ENCODE results near the gene UGT2A1.

UGT2A1 gene

DNA sequence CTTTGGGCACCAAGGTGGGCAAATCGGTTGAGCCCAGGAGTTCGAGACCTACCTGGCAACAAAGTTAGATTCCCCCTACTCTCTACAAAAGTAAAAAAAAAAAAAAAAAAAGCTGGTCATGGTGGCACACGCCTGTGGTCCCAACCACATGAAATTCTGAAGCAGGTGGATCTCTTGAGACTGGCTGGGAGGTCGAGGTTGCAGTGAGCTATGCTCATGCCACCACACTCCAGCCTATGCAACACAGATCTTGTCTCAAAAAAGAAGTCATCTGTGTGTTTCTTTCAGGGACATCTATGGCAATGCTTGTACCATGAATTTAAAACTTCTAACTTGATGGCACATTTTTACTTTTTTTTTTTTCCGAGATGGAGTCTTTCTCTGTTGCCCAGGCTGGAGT lies 68.9 kb downstream of the UGT2A1 start:
- no peak for DNase-seq

DNA sequence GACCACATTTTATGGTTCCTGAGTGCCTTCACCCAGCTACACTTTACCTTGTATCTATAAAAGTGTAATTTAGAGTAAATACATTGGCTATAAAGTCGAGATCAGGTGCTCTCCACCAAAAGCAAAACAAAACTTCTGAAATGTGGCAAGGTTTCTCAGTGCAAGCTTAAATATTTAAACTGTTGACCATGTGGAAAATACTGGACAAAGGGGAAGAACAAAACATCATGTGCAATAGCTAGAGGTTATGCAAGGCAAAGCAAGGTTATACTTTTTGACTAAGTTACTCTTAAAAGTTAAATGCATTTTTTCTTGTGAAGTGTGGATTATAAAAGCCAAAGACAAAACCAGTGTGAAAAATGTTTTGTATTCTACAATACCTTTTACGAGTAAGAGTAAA lies 69.5 kb downstream of the UGT2A1 start:
- no peak for DNase-seq

- DNase-seq: no peak
These were observed 75.8 kb downstream of the UGT2A1 start for GRCh38 chr4:69577245-69577644.

DNA sequence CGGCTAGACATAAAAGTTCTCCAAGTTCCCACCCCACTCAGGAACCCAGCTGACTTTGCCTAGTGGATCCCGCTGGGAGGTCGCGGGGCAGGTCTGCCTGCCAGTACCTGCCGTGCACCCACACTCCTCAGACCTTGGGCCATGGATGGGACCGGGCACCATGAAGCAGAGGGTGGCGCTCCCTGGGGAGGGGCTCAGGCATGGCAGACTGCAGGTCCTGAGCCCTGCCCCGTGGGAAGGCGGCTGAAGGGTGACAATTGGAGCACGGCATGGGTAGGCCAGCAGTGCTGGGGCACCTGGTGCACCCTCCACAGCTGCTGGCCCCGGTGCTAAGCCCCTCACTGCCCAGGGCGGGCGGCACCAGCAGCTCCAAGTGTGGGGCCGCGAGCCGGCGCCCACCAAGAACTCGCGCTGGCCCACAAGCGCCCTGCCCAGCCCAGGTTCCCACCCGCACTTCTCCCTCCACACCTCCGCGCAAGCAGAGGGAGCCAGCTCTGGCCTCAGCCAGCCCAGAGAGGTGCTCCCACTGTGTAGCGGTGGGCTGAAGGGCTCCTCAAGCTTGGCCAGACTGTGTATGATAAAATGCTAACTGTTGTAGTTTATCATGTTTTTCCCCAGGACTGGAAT lies 76.7 kb downstream of the UGT2A1 start:
- no peak for DNase-seq

DNA sequence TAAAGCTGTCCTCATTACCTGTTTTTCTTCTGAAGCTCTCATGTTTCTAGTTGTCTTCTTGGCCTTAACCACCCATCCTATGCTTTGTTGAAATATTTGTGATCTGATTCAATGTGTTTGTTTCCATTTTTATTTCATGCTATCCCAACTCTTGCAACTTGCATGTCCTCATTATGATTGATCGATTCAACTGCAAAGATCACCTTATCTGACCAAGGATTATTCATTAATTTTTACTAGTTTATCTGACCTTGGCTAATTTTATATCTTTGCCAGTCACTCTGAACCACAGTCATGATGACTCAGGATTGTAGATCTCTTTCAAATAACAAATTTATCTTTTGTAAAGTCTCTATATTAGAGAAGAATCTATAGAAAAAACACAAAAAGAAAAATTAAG lies 84.3 kb downstream of the UGT2A1 start:
- DNase-seq: no peak

- no peak for DNase-seq
These were observed 89.6 kb downstream of the UGT2A1 start for GRCh38 chr4:69563424-69563823.

- no peak for DNase-seq
These were observed 103.4 kb downstream of the UGT2A1 start for GRCh38 chr4:69549651-69550050.

DNA sequence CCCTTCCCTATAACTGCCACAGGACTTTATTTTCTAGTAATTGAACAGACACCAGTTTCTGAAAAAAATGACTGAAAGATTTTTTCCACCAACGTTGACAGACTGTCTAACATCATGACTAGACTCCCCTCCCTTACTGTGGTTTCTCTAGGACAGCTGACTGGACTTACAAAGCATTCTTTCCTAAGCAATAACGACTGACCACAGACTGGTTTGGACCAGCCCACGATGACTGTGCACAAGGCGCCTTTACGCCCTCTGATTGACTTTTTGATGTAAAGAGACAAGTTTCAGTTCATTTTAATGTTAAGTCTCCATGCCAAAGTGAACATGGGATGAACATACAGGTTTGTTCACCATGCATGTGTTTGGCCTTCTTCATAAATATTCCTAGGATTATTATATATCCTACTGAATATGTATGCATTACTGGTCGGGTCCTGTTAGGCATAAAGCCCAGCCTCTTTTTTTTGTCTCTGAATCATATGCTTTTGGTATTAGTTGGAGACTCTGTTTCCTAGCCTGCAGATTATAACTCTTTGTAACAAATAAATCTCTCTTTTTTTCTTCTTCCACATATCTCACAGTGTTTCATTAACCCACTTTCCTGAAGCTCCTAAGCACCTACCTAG lies 106.8 kb downstream of the UGT2A1 start:
- DNase-seq: no peak
